ENCODE data around the gene WDR49. TPM values are rescaled to one million over a fixed set of nuclear protein-coding genes. Genes with fewer than 3 reads are reported as not detected.

WDR49 gene
- total and polyA plus RNA-seq, 2 experiments from 2014 or later = 0.95 TPM; not detected in 1

DNA sequence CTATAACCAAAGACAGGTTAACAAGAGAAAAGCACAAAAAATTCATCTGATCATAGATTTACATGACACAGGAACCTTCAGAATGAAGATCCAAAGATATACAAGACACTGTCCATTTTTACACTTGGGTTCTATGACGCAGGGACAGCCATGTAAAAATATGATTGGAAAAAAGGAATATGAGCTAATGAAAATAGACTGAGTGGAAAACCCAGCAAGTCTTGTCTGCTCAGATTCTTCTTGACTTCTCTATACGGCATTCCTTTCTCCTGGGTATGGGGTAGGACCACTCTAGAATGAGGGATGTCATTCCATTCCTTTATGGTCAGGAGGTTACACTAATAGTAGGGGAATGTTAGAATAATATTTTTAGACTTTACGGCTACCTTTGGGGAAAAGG is 46.9 kb downstream of the WDR49 start:
- Histone ChIP-seq H3K27ac (no peak overlapping the region), H3K4me1 (ENCODE audit: low read depth) (no peaks in the 10 kb centered on the region), H3K9me3 (ENCODE audit: low read depth) (no peaks in the 10 kb centered on the region), H3K27me3 (no peaks in the 10 kb centered on the region), H3K36me3 (no peaks in the 10 kb centered on the region), H3K4me3 (no peak overlapping the region)
- TF ChIP-seq, protein P1, sequence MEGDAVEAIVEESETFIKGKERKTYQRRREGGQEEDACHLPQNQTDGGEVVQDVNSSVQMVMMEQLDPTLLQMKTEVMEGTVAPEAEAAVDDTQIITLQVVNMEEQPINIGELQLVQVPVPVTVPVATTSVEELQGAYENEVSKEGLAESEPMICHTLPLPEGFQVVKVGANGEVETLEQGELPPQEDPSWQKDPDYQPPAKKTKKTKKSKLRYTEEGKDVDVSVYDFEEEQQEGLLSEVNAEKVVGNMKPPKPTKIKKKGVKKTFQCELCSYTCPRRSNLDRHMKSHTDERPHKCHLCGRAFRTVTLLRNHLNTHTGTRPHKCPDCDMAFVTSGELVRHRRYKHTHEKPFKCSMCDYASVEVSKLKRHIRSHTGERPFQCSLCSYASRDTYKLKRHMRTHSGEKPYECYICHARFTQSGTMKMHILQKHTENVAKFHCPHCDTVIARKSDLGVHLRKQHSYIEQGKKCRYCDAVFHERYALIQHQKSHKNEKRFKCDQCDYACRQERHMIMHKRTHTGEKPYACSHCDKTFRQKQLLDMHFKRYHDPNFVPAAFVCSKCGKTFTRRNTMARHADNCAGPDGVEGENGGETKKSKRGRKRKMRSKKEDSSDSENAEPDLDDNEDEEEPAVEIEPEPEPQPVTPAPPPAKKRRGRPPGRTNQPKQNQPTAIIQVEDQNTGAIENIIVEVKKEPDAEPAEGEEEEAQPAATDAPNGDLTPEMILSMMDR (IDR thresholded peaks at IDR 0.05; ENCODE audit: low read depth, low read length) = no peak
- DNase-seq (ENCODE audit: low read depth in 1 of 2, low spot score in 1 of 2) = no peak

DNA sequence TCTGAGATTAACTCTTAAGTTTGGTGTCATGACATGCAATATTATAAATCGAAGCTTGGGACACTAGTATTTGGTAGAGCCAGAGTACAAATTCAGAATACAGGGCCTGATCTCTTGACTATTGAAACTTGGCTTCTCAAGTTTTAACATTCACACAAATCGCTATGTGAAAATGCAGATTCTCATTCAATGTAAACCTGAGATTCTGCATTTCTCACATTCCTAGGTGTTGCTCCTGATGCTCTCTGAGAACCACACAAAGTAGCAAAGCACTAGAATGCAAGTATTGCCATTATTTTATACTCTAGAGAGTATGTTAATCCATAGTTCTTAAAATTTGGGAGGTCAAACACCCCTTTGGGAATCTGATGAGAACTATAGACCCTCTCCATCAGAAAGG is 47.9 kb downstream of the WDR49 start:
- DNase-seq (ENCODE audit: low read depth in 1 of 2, low spot score in 1 of 2) = no peak
- Histone ChIP-seq H3K4me1 (ENCODE audit: low read depth) (no peaks in the 10 kb centered on the region), H3K4me3 (no peak overlapping the region), H3K9me3 (ENCODE audit: low read depth) (no peaks in the 10 kb centered on the region), H3K27ac (no peak overlapping the region), H3K27me3 (no peaks in the 10 kb centered on the region), H3K36me3 (no peaks in the 10 kb centered on the region)
- TF ChIP-seq, protein P1 (IDR thresholded peaks at IDR 0.05; ENCODE audit: low read depth, low read length) = no peak

DNA sequence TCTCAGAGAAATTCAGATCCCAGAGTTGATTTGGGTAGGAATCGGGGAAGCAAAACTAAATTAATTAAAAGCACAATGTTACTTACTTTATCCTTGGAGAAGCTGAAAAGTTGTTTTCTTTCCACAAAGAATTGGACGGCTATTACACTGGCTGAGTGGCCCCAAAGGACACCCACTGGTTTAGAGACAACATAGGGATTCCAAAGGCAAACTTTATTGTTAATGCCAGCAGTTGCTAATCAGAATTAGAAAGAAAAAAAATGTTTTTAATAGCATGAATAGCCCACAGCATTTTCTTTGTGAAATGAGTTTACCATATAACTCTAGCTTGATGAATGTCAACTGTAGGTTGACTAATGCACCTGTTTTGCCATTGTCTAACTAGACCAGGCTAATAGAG is 51.7 kb downstream of the WDR49 start:
- TF ChIP-seq, protein P1 (IDR thresholded peaks at IDR 0.05; ENCODE audit: low read depth, low read length) = no peak
- H3K4me1 ChIP-seq (ENCODE audit: low read depth) = no peaks in the 10 kb centered on the region
- no peak overlapping the region for H3K4me3 ChIP-seq
- no peaks in the 10 kb centered on the region for H3K36me3 ChIP-seq
- H3K27ac ChIP-seq = no peak overlapping the region
- DNase-seq (ENCODE audit: low read depth in 1 of 2, low spot score in 1 of 2) = no peak
- H3K9me3 ChIP-seq (ENCODE audit: low read depth) = no peaks in the 10 kb centered on the region
- H3K27me3 ChIP-seq = no peaks in the 10 kb centered on the region

DNA sequence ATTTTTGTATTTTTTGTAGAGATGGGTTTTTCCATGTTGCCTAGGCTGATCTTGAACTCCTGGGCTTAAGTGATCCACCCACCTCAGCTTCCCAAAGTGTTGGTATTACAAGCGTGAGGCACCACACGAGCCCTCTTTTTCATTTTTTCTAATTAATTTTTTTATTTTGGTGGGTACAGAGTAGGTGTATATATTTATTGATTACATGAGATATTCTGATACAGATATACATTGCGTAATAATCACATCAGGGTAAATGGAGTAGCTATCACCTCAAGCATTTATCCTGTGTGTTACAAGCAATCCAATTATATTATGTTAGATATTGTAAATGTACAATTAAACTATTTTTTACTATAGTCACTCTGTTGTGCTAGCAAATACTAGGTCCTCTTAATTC is 66.1 kb downstream of the WDR49 start:
- TF ChIP-seq, protein P1 (IDR thresholded peaks at IDR 0.05; ENCODE audit: low read depth, low read length) = no peak
- no peaks in the 10 kb centered on the region for H3K9me3 ChIP-seq (ENCODE audit: low read depth)
- H3K4me3 ChIP-seq = no peak overlapping the region
- no peak for DNase-seq (ENCODE audit: low read depth in 1 of 2, low spot score in 1 of 2)
- H3K27me3 ChIP-seq = no peaks in the 10 kb centered on the region
- H3K27ac ChIP-seq = no peak overlapping the region
- no peaks in the 10 kb centered on the region for H3K36me3 ChIP-seq
- H3K4me1 ChIP-seq (ENCODE audit: low read depth) = no peaks in the 10 kb centered on the region

DNA sequence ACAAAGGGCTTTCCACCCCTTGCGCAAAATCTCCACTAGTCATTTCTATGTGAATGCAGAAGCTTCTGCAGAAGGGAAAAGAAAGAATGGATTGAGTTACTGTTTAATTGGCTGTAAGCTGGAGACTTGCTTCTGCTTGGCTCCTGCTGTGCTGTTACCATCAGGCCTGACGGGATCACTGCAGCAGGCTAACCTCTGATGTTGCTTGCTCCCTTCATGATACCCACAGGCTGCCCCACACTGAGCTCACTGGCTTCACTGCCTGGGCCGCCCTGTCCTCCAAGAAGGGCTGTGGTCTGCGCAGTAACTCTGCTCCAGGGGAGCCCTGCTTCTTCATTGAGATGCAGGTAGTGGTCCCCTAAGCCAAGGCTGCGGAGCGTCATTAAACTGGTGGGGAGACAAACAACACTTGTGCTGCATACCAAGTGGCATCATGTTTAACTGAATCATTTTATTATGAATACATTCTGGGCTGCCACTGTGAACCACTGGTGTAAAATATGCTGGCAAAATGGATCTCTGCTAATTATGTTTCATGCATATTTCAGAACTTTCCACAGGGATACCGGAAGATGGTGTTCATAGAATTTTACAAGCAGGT is 78.6 kb downstream of the WDR49 start:
- no peak overlapping the region for H3K4me3 ChIP-seq
- H3K4me1 ChIP-seq (ENCODE audit: low read depth) = no peaks in the 10 kb centered on the region
- TF ChIP-seq, protein P1 (IDR thresholded peaks at IDR 0.05; ENCODE audit: low read depth, low read length) = no peak
- H3K27me3 ChIP-seq = no peaks in the 10 kb centered on the region
- no peak for DNase-seq (ENCODE audit: low read depth in 1 of 2, low spot score in 1 of 2)
- H3K27ac ChIP-seq = no peak overlapping the region
- no peaks in the 10 kb centered on the region for H3K9me3 ChIP-seq (ENCODE audit: low read depth)
- no peaks in the 10 kb centered on the region for H3K36me3 ChIP-seq

All from cardiac muscle cell (in vitro differentiated cells and primary cell).